Parathyroid adenoma (tissue), 2 donors: Measurements from ENCODE around the gene GBGT1.

Source experiments
- H2AFZ ChIP-seq: fragments of 300-600 bp; sonication (generic); one replicate; pipeline ENCODE4 v1.7.0; 2017; ENCODE audit warnings: antibody characterized with exemption, mild to moderate bottlenecking
- H3K27ac ChIP-seq: fragments of 300-600 bp; sonication (generic); one replicate; pipeline ENCODE4 v1.7.0; 2017
- H3K27me3 ChIP-seq: fragments of 300-600 bp; sonication (generic); one replicate; pipeline ENCODE4 v1.7.0; 2017; ENCODE audit warnings: low read length; ENCODE audit not compliant: control insufficient read depth, insufficient read depth
- H3K36me3 ChIP-seq: fragments of 300-600 bp; sonication (generic); one replicate; pipeline ENCODE4 v1.7.0; 2017; ENCODE audit warnings: low read length; ENCODE audit not compliant: control insufficient read depth, insufficient read depth
- H3K4me1 ChIP-seq: fragments of 300-600 bp; sonication (generic); one replicate; pipeline ENCODE4 v1.7.0; 2017; ENCODE audit warnings: control low read depth
- H3K4me2 ChIP-seq: fragments of 300-600 bp; sonication (generic); one replicate; pipeline ENCODE4 v1.7.0; 2017; ENCODE audit warnings: low read length
- H3K4me3 ChIP-seq: fragments of 300-600 bp; sonication (generic); one replicate; pipeline ENCODE4 v1.7.0; 2017; ENCODE audit warnings: low read depth, low read length
- H3K79me2 ChIP-seq: fragments of 300-600 bp; sonication (generic); one replicate; pipeline ENCODE4 v1.7.0; 2017; ENCODE audit warnings: control low read depth
- H3K9ac ChIP-seq: fragments of 300-600 bp; sonication (generic); one replicate; pipeline ENCODE4 v1.7.0; 2017; ENCODE audit warnings: mild to moderate bottlenecking
- H3K9me3 ChIP-seq: fragments of 300-600 bp; sonication (generic); one replicate; pipeline ENCODE4 v1.7.0; 2017; ENCODE audit warnings: low read length; ENCODE audit not compliant: control insufficient read depth
- TF ChIP-seq, protein P1 (sequence below): fragments of 300-600 bp; sonication (generic); IDR thresholded peaks from one replicate; pipeline ENCODE4 v1.7.0; 2017; ENCODE audit warnings: antibody characterized with exemption, mild to moderate bottlenecking
- donor health status: primary hyperparathyroidism.

Gene GBGT1

GRCh38 chr9:133126697-133127339, 36.9 kb downstream of the GBGT1 start:
- Histone ChIP-seq H3K4me1 (no peaks in the 10 kb centered on the region), H3K4me2 (no peak overlapping the region), H3K79me2 (no peaks in the 10 kb centered on the region), H3K36me3 (no peaks in the 10 kb centered on the region), H3K27ac (no peak overlapping the region), H3K4me3 (no peak overlapping the region), H3K27me3 (no peaks in the 10 kb centered on the region), H2AFZ (no peak overlapping the region), H3K9me3 (no peaks in the 10 kb centered on the region), H3K9ac (no peak overlapping the region)
- TF ChIP-seq, protein P1, sequence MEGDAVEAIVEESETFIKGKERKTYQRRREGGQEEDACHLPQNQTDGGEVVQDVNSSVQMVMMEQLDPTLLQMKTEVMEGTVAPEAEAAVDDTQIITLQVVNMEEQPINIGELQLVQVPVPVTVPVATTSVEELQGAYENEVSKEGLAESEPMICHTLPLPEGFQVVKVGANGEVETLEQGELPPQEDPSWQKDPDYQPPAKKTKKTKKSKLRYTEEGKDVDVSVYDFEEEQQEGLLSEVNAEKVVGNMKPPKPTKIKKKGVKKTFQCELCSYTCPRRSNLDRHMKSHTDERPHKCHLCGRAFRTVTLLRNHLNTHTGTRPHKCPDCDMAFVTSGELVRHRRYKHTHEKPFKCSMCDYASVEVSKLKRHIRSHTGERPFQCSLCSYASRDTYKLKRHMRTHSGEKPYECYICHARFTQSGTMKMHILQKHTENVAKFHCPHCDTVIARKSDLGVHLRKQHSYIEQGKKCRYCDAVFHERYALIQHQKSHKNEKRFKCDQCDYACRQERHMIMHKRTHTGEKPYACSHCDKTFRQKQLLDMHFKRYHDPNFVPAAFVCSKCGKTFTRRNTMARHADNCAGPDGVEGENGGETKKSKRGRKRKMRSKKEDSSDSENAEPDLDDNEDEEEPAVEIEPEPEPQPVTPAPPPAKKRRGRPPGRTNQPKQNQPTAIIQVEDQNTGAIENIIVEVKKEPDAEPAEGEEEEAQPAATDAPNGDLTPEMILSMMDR: no peak

DNA sequence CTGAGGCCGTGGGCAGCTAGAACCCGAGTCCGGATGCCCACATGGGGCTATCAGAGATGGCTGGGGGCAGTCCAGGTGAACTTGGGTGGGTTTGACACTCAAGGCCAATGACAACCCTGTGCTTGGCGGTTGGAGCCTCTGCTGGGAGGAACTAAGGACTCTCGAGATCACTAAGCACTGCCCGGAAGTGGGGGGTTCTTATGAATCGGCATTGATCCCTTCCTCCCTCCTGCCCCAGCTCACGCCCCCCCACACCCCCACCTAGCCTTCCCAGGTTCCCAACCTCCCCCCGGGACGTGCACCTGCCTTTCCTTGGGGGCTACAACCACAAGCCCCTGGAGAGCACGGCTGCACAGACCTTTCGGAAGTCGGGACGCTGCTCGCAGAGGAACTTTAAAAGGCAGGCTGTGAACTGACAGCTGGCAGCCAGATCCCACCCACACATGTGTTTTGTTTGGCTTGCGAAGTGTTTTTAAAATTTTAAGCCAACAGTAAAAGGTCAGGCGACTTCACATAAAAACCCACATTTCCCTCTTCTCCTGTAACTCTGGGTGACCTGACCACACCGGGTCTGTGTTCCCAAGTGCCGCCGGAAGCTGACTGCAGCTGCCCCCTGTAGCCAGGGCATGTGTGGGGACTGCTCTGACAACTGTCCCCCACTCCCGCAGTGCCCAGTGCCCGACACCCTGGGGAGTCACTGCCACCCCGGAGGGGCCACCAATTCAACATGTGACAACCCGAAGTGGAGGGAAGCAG, 37.6 kb downstream of the GBGT1 start:
- Histone ChIP-seq H3K27me3 (no peaks in the 10 kb centered on the region), H3K79me2 (no peaks in the 10 kb centered on the region), H3K4me2 (no peak overlapping the region), H3K9ac (no peak overlapping the region), H2AFZ (no peak overlapping the region), H3K4me1 (no peaks in the 10 kb centered on the region), H3K9me3 (no peaks in the 10 kb centered on the region), H3K4me3 (no peak overlapping the region), H3K27ac (no peak overlapping the region), H3K36me3 (no peaks in the 10 kb centered on the region)
- TF ChIP-seq, protein P1: no peak

- no peak overlapping the region for H2AFZ ChIP-seq
- no peak overlapping the region for H3K4me3 ChIP-seq
- no peaks in the 10 kb centered on the region for H3K27me3 ChIP-seq
- no peak overlapping the region for H3K4me2 ChIP-seq
- H3K9ac ChIP-seq: no peak overlapping the region
- H3K4me1 ChIP-seq: peaks cover 2% of the 10 kb centered on the region
- H3K36me3 ChIP-seq: no peaks in the 10 kb centered on the region
- TF ChIP-seq, protein P1: no peak
- H3K27ac ChIP-seq: no peak overlapping the region
- H3K9me3 ChIP-seq: no peaks in the 10 kb centered on the region
- no peaks in the 10 kb centered on the region for H3K79me2 ChIP-seq
Measured at GRCh38 chr9:133124907-133125275, 38.8 kb downstream of the GBGT1 start.

DNA sequence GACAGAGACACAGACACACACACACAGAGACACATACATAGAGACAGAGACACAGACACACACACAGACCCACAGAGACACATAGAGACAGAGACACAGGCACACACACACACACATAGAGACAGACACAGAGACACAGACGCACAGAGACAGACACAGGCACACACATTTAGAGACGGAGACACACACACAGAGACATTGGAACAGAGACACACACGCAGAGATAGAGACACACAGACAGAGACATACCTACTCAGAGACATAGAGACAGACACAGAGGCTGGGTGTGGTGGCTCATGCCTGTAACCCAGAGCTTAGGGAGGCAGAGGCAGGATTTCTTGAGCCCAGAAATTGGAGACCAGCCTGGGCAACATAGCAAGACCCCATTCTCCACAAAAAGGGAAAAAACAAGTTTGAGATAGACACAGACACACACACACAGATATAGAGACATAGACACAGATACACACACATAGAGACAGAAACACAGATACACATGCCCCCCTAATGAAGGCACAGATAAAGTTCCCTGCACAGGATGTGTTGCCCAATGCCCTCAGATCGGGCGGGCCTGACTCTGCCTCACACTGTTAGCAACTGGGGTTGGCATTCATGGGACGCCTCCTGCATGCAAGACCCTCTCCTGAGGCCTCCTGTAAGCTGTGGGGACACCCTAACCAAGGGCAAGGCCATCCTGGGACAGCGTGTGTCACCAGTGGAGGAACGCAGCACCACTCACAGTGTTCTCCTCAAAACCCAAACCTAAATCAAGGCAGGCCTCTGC, 39.4 kb downstream of the GBGT1 start:
- Histone ChIP-seq H3K79me2 (no peaks in the 10 kb centered on the region), H3K4me3 (no peak overlapping the region), H3K36me3 (no peaks in the 10 kb centered on the region), H3K9me3 (no peaks in the 10 kb centered on the region), H3K9ac (no peak overlapping the region), H2AFZ (no peak overlapping the region), H3K27me3 (no peaks in the 10 kb centered on the region), H3K4me2 (no peak overlapping the region), H3K27ac (no peak overlapping the region), H3K4me1 (peaks cover 6% of the 10 kb centered on the region)
- TF ChIP-seq, protein P1: no peak
